HCT116 (cell line): ENCODE measurements around the gene PSME3IP1. TPM values are rescaled to one million over a fixed set of nuclear protein-coding genes. Genes with fewer than 3 reads are reported as not detected.

ENCODE experiments used
- ATAC-seq: fragments of 200-7000 bp; cut with Tn5 transposase; 2 replicates; pipeline ENCODE4 v1.9.1; 2020; ENCODE audit warnings: mild to moderate bottlenecking, moderate library complexity
- BruUV-seq: library from RNA; stranded (reverse); fragments of 400-500 nt; replicated peaks from 2 replicates; lab custom pipeline; 2021; lab: Mats Ljungman, UMichigan
- CTCF ChIA-PET: fragments of 300-600 bp; sonication (Branson Sonifier 250); formaldehyde crosslinking; loops from one replicate; lab custom pipeline; 2021; ENCODE audit warnings: antibody characterized with exemption; lab: Charles Lee
- POLR2A ChIA-PET: fragments of 300-600, 350-600 bp; sonication (Branson Sonifier 250); formaldehyde crosslinking; loops from one replicate; lab custom pipeline; 2021; ENCODE audit warnings: antibody characterized with exemption; lab: Charles Lee
- RAD21 ChIA-PET, 2 experiments: fragments of 300-600 bp; sonication (Branson Sonifier 250); formaldehyde crosslinking; loops; one replicate each; lab custom pipeline; 2023; ENCODE audit warnings: low total read pairs in 2 of 2; ENCODE audit not compliant: uncharacterized antibody in 2 of 2, unreplicated experiment in 2 of 2, low non-redundant PET in 1 of 2; lab: Charles Lee
- DNase-seq: peaks from one replicate; pipeline ENCODE4 v3.0.0-alpha.2; 2010; ENCODE audit warnings: low read depth, low spot score
- H2AFZ ChIP-seq: fragments of 200-600 bp; shearing (Covaris generic), sonication (generic); 2 replicates; pipeline ENCODE4 v1.6.1; 2017; ENCODE audit warnings: low read depth, mixed run types, mixed read lengths, antibody characterized with exemption, low read length; ENCODE audit not compliant: poor library complexity, severe bottlenecking
- H3K27ac ChIP-seq: 2 replicates; pipeline ENCODE4 v1.5.1; 2012; ENCODE audit warnings: low read depth, low read length
- H3K27me3 ChIP-seq: fragments of 200-600 bp; sonication (generic); 2 replicates; pipeline ENCODE4 v1.6.1; 2016; ENCODE audit warnings: mixed run types, low read length, mixed read lengths; ENCODE audit not compliant: insufficient read depth
- H3K36me3 ChIP-seq, 2 experiments: fragments of 200-500 bp in 1 of 2; fragments of 200-600 bp in 1 of 2; sonication (Bioruptor generic) in 1 of 2; sonication (generic) in 1 of 2; 2 replicates each; pipeline versions ENCODE4 v1.5.1 to v1.6.1; 2014 to 2016; ENCODE audit warnings: low read length in 2 of 2, inconsistent platforms in 1 of 2, mixed read lengths in 1 of 2, mixed run types in 1 of 2; ENCODE audit not compliant: insufficient read depth in 2 of 2, control insufficient read depth in 1 of 2
- H3K4me1 ChIP-seq, 2 experiments: fragments of 200-600 bp in 1 of 2; sonication (generic) in 1 of 2; 2 replicates each; pipeline versions ENCODE4 v1.5.1 to v1.6.1; 2012 to 2017; ENCODE audit warnings: low read length in 2 of 2, inconsistent platforms in 1 of 2, mild to moderate bottlenecking in 1 of 2, mixed read lengths in 1 of 2, mixed run types in 1 of 2, moderate library complexity in 1 of 2; ENCODE audit not compliant: insufficient read depth in 2 of 2, control insufficient read depth in 1 of 2
- H3K4me2 ChIP-seq: fragments of 200-600 bp; sonication (generic); 2 replicates; pipeline ENCODE4 v1.6.1; 2017; ENCODE audit warnings: mixed run types, low read length, mixed read lengths
- H3K4me3 ChIP-seq, 2 experiments: fragments of 200-600 bp in 1 of 2; sonication (generic) in 1 of 2; replicated peaks in 1 of 2; 2 replicates each; pipeline ENCODE4 v1.5.1; 2011 to 2016; ENCODE audit warnings: low read length in 2 of 2, control low read depth in 1 of 2, low read depth in 1 of 2, mild to moderate bottlenecking in 1 of 2, mixed read lengths in 1 of 2, mixed run types in 1 of 2
- H3K79me2 ChIP-seq: fragments of 200-600 bp; sonication (generic); 2 replicates; pipeline ENCODE4 v1.6.1; 2017; ENCODE audit warnings: mild to moderate bottlenecking, mixed run types, low read length, moderate library complexity, mixed read lengths; ENCODE audit not compliant: insufficient read depth
- H3K9ac ChIP-seq: fragments of 200-600 bp; sonication (generic); 2 replicates; pipeline ENCODE4 v1.6.1; 2016; ENCODE audit warnings: low read length, mixed read lengths
- H3K9me2 ChIP-seq: fragments of 200-600 bp; sonication (generic), shearing (Covaris generic); 2 replicates; pipeline ENCODE4 v1.6.1; 2017; ENCODE audit warnings: mixed run types, mild to moderate bottlenecking, moderate library complexity; ENCODE audit not compliant: insufficient read depth
- H3K9me3 ChIP-seq, 2 experiments: fragments of 200-500 bp in 1 of 2; fragments of 200-600 bp in 1 of 2; sonication (Bioruptor generic) in 1 of 2; sonication (generic) in 1 of 2; 2 replicates each; pipeline ENCODE4 v1.6.1; 2014 to 2017; ENCODE audit warnings: low read length in 2 of 2, mixed read lengths in 2 of 2, inconsistent platforms in 1 of 2, low read depth in 1 of 2, mild to moderate bottlenecking in 1 of 2, mixed run types in 1 of 2, moderate library complexity in 1 of 2; ENCODE audit not compliant: control insufficient read depth in 1 of 2, insufficient read depth in 1 of 2
- H4K20me1 ChIP-seq: fragments of 200-600 bp; sonication (generic), shearing (Covaris generic); 2 replicates; pipeline ENCODE4 v1.6.1; 2017; ENCODE audit warnings: mixed run types, mild to moderate bottlenecking, moderate library complexity; ENCODE audit not compliant: insufficient read depth
- CBX3 ChIP-seq: IDR thresholded peaks from 2 replicates; pipeline ENCODE4 v1.6.1; 2012; ENCODE audit warnings: low read depth
- CEBPB ChIP-seq: IDR thresholded peaks from 2 replicates; pipeline ENCODE4 v1.6.1; 2012; ENCODE audit warnings: low read depth
- CTCF ChIP-seq, 3 experiments: fragments of 200-600 bp in 1 of 3; sonication (generic) in 1 of 3; IDR thresholded peaks in 2 of 3; conservative IDR thresholded peaks in 1 of 3; 2 replicates each; pipeline ENCODE4 v1.5.1; 2012 to 2017; ENCODE audit warnings: low read depth in 2 of 3, low read length in 2 of 3, antibody characterized with exemption in 1 of 3, borderline replicate concordance in 1 of 3, control low read depth in 1 of 3, mild to moderate bottlenecking in 1 of 3, mixed read lengths in 1 of 3, mixed run types in 1 of 3, moderate library complexity in 1 of 3; ENCODE audit not compliant: insufficient read depth in 1 of 3
- EGR1 ChIP-seq: IDR thresholded peaks from 2 replicates; pipeline ENCODE4 v1.6.1; 2012; ENCODE audit warnings: low read depth
- JUND ChIP-seq: IDR thresholded peaks from 2 replicates; pipeline ENCODE4 v1.6.1; 2012
- MAX ChIP-seq: IDR thresholded peaks from 2 replicates; pipeline ENCODE4 v1.6.1; 2012
- POLR2A ChIP-seq: IDR thresholded peaks from 2 replicates; pipeline ENCODE4 v1.7.0; 2011; ENCODE audit warnings: borderline replicate concordance; ENCODE audit not compliant: insufficient read depth, insufficient read length; ENCODE audit errors: extremely low read depth
- SP1 ChIP-seq: IDR thresholded peaks from 2 replicates; pipeline ENCODE4 v1.6.1; 2012; ENCODE audit warnings: low read depth
- SRF ChIP-seq: IDR thresholded peaks from 2 replicates; pipeline ENCODE4 v1.6.1; 2012; ENCODE audit warnings: low read depth
- ZBTB33 ChIP-seq: IDR thresholded peaks from 2 replicates; pipeline ENCODE4 v1.6.1; 2011; ENCODE audit warnings: mild to moderate bottlenecking, low read length, moderate library complexity; ENCODE audit not compliant: insufficient replicate concordance; ENCODE audit errors: extremely low read depth
- ZNF274 ChIP-seq: fragments of 200-500 bp; sonication (Bioruptor generic); IDR thresholded peaks from 2 replicates; pipeline ENCODE4 v1.6.1; 2014; ENCODE audit warnings: mild to moderate bottlenecking, low read depth, low read length, inconsistent platforms
- intact Hi-C: fragments of 100-400 bp; cut with micrococcal nuclease; formaldehyde crosslinking; loops from 2 replicates; pipeline ENCODE4 v1.10.0; 2022
- total RNA-seq: library from RNA; stranded (reverse); gene quantifications from one replicate; pipeline ENCODE4 v1.2.1, GENCODE V29; 2021; ENCODE audit not compliant: unreplicated experiment

PSME3IP1 gene
- total RNA-seq, 1 experiment from 2014 or later: 88.5 TPM

- Histone ChIP-seq H3K9me2 (no peaks in the 10 kb centered on the region), H3K9me3 (no peaks in the 10 kb centered on the region), H3K36me3 (peaks cover 28 to 33% of the 10 kb centered on the region in 2 experiments), H3K9ac (no peak overlapping the region), H3K4me2 (no peak overlapping the region), H3K27ac (no peak overlapping the region), H3K79me2 (no peaks in the 10 kb centered on the region), H4K20me1 (no peaks in the 10 kb centered on the region), H3K4me1 (no peaks in the 10 kb centered on the region), H2AFZ (no peak overlapping the region), H3K27me3 (no peaks in the 10 kb centered on the region), H3K4me3 (no peak overlapping the region)
- POLR2A ChIA-PET: no interaction called here
- BruUV-seq: no TSS peak
- CTCF ChIA-PET: no interaction called here
- RAD21 ChIA-PET: no interaction called here
- ATAC-seq (no peak), DNase-seq (no peak)
- TF ChIP-seq ZBTB33 (no peak), CTCF (IDR thresholded peaks at IDR 0.05 in 2 of 3, conservative IDR thresholded peaks at IDR 0.05 in 1 of 3; ENCODE audit: borderline replicate concordance in 1 of 3, insufficient read depth in 1 of 3, low read depth in 2 of 3, low read length in 2 of 3) (no peak), JUND (no peak), POLR2A (no peak), CEBPB (no peak)
- intact Hi-C loops: no loop called here
Observed at GRCh38 chr16:57157533-57157932, 28.3 kb downstream of the PSME3IP1 start.

DNA sequence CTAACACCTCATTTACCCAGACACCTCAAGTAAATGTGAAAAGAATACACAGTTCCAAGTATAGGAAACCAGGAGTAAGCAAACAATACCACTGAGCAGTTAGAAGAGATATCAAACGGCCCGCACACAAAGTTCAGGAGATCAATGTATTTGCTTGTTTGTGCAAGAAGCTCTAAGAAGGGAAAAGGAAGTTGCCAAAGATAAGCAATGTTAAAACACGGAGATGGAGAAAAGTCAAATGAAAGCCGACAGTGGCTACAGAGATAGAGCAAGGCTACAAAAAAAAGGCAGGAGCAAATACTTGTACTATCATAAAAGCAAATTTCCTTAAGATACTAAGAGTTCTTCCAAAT, 29.5 kb downstream of the PSME3IP1 start:
- ChIA-PET CTCF (no interaction called here), POLR2A (no interaction called here), RAD21 (no interaction called here)
- intact Hi-C loops: no loop called here
- no peak overlapping the region for H3K27ac ChIP-seq
- no peaks in the 10 kb centered on the region for H3K9me3 ChIP-seq
- peaks cover 28 to 34% of the 10 kb centered on the region in 2 experiments; a peak in 3 of 4 replicates for H3K36me3 ChIP-seq
- no peaks in the 10 kb centered on the region for H3K4me1 ChIP-seq
- BruUV-seq: no TSS peak
- ATAC-seq (no peak), DNase-seq (no peak)
- TF ChIP-seq MAX (no peak), SP1 (no peak), JUND (no peak), ZNF274 (no peak), CBX3 (no peak), CEBPB (no peak), POLR2A (no peak), SRF (no peak), EGR1 (no peak)
- no peak overlapping the region for H3K9ac ChIP-seq
- no peak overlapping the region for H3K4me2 ChIP-seq
- H3K79me2 ChIP-seq: no peaks in the 10 kb centered on the region
- H4K20me1 ChIP-seq: no peaks in the 10 kb centered on the region
- H2AFZ ChIP-seq: no peak overlapping the region
- H3K9me2 ChIP-seq: no peaks in the 10 kb centered on the region
- no peak overlapping the region for H3K4me3 ChIP-seq
- H3K27me3 ChIP-seq: no peaks in the 10 kb centered on the region
